ENCODE measurements around the gene MMP14. TPM values are rescaled to one million over a fixed set of nuclear protein-coding genes. Genes with fewer than 3 reads are reported as not detected.

Gene MMP14
- total and polyA plus RNA-seq, 2 of the 13 experiments (the other 11 are each of a cell fraction or from before 2014, with no cell fraction given) = 5.2 to 9.8 TPM

- TF ChIP-seq MLX (CRISPR knock-in tag; IDR thresholded peaks at IDR 0.05) = no peak
- no peak for TF ChIP-seq ZNF275 (CRISPR knock-in tag; IDR thresholded peaks at IDR 0.05; ENCODE audit: borderline replicate concordance)
- TF ChIP-seq MZF1 (CRISPR knock-in tag; IDR thresholded peaks at IDR 0.05; ENCODE audit: borderline replicate concordance) = peak; percentile 61; the same call in 1 of the 2 replicates
- no peak for TF ChIP-seq MATR3 (CRISPR knock-in tag; IDR thresholded peaks at IDR 0.05)
Observed at GRCh38 chr14:22839159-22839779, 2.9 kb downstream of the MMP14 start (continued).

- CTCF ChIA-PET (ENCODE audit: low intra/inter-chr PET ratio, low total read pairs) = no interaction called here
- in situ Hi-C loops (cut with HindIII; ENCODE audit: extremely low pct_ligation_motif_present, low pct_unique_long_range_greater_than_20kb) = no loop called here
- peak; percentile 72; the same call in 1 of the 2 replicates for TF ChIP-seq HES4 (CRISPR knock-in tag; IDR thresholded peaks at IDR 0.05; ENCODE audit: borderline replicate concordance)
- peak; percentile 70; the same call in 1 of the 2 replicates for TF ChIP-seq ZNF891 (CRISPR knock-in tag; IDR thresholded peaks at IDR 0.05)
- TF ChIP-seq SALL1 (CRISPR knock-in tag; IDR thresholded peaks at IDR 0.05) = no peak
- no peak for TF ChIP-seq ZBTB38 (CRISPR knock-in tag; IDR thresholded peaks at IDR 0.05)
- TF ChIP-seq NRL (CRISPR knock-in tag; IDR thresholded peaks at IDR 0.05; ENCODE audit: borderline replicate concordance) = 0 out of 2 replicates have a peak, but pooled peaks have one; percentile 58
- TF ChIP-seq TFAP4 (IDR thresholded peaks at IDR 0.05; ENCODE audit: borderline replicate concordance, low read depth) = no peak
- TF ChIP-seq ZNF687 (CRISPR knock-in tag; IDR thresholded peaks at IDR 0.05) = 0 out of 2 replicates have a peak, but pooled peaks have one; percentile 9
- no peak for TF ChIP-seq ARNT2 (CRISPR knock-in tag; IDR thresholded peaks at IDR 0.05; ENCODE audit: low read depth)
- no peak for TF ChIP-seq TRAFD1 (CRISPR knock-in tag; IDR thresholded peaks at IDR 0.05; ENCODE audit: borderline replicate concordance)
Observed at GRCh38 chr14:22841311-22841710, 4.9 kb downstream of the MMP14 start.

More at GRCh38 chr14:22841311-22841710, 4.9 kb downstream of the MMP14 start:
- Histone ChIP-seq H3K27me3 (ENCODE audit: control insufficient read depth in 1 of 2, insufficient read depth in 2 of 2, low read length in 2 of 2) (peaks cover under 1 to 1% of the 10 kb centered on the region in 2 experiments; a peak in 1 of 5 replicates), H2AFZ (ENCODE audit: low read length) (no peak overlapping the region), H3K4me1 (ENCODE audit: insufficient read depth, low read length) (peaks cover 37% of the 10 kb centered on the region), H3K79me2 (ENCODE audit: insufficient read depth, low read length) (no peaks in the 10 kb centered on the region), H4K20me1 (ENCODE audit: insufficient read depth, low read length) (no peaks in the 10 kb centered on the region), H3K36me3 (replicated peaks in 1 of 2; ENCODE audit: control insufficient read depth in 1 of 2, insufficient read depth in 2 of 2, low read length in 2 of 2) (no peaks in the 10 kb centered on the region), H3K9me3 (ENCODE audit: low read length) (no peaks in the 10 kb centered on the region), H3K4me3 (replicated peaks in 1 of 3; ENCODE audit: insufficient read depth in 1 of 3, low read depth in 2 of 3, low read length in 3 of 3) (no peak overlapping the region), H3K4me2 (ENCODE audit: low read depth, low read length) (no peak overlapping the region), H3K27ac (ENCODE audit: extremely low read length, insufficient read depth, low read length) (no peak overlapping the region), H3K9ac (ENCODE audit: insufficient read depth, low read depth, low read length) (no peak overlapping the region)
- DNase-seq (ENCODE audit: low spot score) (no peak), ATAC-seq (no peak), FAIRE-seq (no peak)
- intact Hi-C loops (cut with micrococcal nuclease; ENCODE audit: unreplicated experiment) = no loop called here
- POLR2A ChIA-PET = interaction anchor here (0.5 to 1.4 kb wide), 4 partner anchors 11 to 252 kb away, joined by 3 to 5 read pairs (median 4); partner anchors contain the start of gene DAD1
- no TSS peak for BruUV-seq (replicated peaks)
- 83% methylated on average over 9 of the region's 9 CpGs for WGBS (ENCODE audit: low lambda C conversion rate)
